AG08395 (cell line): ENCODE data around the gene C11orf91.
"Not testable (repeated sequence)": the region's sequence is repeated elsewhere in the genome, so short reads cannot be mapped to it uniquely, and the experiment has no call there.

Experiments
- DNase-seq: peaks from one replicate; pipeline ENCODE4 v3.0.0; 2012; ENCODE audit warnings: mixed read lengths, low spot score

C11orf91 gene

GRCh38 chr11:33721426-33721825 is 20.8 kb upstream of the C11orf91 start:
- peak; percentile 66 for DNase-seq

GRCh38 chr11:33719587-33719986 is 19.0 kb upstream of the C11orf91 start:
- DNase-seq: no peak

- DNase-seq: no peak
Observed at GRCh38 chr11:33718440-33718839, 17.8 kb upstream of the C11orf91 start.

- peak; percentile 48 for DNase-seq
Observed at GRCh38 chr11:33716243-33716642, 15.6 kb upstream of the C11orf91 start.

GRCh38 chr11:33713856-33714398 is 13.3 kb upstream of the C11orf91 start:
- no peak for DNase-seq

DNA sequence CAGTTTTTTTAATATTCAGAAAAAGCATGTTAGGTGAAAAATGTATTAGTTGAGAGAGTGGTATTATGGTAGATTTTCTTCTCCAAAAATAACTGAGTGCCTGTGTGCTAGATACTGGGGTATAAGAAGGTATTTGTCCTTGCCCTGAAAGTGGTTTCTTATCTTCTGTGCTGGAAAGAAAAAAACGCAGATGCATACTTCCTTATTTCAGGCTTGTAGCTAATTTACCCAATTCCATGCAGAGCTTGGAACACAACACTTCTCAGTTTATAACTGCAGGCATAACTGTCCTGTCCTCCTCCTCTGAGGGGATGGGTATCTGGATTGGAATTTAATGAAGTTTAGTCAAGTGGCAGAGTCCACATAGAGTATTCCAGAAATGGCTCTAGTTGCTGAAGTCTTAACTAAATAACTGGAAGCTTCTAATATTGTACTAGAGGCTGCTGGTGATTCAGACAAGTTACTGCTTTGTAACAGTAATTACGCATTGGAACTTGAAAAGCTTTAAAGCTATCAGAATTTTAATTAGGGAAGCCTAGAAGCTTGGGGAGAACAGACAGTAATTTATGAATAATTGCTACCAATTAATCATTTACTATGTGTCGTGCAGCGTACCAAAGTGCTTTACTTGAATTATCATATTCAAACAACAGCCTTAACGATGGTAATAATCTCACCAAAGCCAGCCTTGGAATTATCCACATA is 12.7 kb upstream of the C11orf91 start:
- no peak for DNase-seq

- no peak for DNase-seq
Observed at GRCh38 chr11:33712436-33712835, 11.8 kb upstream of the C11orf91 start.

DNA sequence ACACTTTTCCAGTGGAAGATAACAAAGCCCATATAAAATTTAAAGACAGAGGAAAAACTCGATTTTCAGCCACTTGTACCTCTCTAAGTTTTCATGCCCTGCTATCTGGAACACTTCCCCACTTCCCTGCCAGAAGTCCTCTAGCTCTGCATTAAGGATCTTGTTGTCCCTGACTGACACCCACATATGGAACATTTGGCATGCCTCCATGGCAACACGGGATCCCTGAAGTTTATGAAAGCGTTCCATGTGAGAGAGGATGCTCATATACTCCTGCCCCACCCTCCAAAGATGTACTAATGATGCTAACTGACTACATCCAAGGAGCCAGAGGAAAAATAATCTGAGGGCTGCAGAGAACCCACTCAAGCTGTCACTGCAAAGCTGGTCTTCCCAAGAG is 8.8 kb upstream of the C11orf91 start:
- no peak for DNase-seq

DNA sequence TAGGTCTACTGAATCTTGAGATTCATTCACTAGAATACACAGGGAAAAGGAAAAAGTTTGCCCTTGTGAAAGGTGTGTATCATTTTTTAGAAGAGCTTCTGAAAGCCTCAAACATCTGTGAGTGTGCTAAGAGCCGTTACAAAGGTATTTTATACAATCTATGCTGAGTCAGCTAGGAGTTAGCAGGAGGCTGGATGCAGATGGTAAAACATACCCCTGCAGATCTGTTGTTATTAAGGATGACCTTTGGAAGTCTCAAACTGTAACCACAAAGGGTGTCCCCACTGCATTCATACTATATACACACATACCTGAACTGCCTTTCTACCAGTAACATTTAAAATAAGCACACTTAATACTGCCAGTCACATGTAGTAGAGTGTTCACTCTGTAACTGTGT is 8.4 kb upstream of the C11orf91 start:
- DNase-seq: no peak

DNA sequence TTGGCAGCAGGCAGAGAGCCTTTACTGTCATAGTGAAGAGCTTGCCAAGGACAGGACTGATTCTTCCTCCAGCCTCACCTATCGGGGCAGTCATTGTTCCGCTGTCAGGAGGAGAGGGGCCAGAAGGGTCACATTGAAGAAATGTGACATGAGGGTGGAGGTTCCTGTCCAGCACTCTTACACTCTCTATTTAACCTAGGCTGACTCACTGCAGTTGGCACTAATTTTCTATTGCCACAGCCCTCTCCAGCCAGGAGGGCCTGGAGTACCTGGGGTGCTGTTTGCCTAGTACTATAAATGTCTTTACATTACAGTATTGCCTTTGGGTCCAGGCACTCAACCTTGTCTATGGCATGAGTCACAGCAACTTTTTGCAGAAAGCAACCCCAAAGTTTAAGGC is 7.2 kb upstream of the C11orf91 start:
- not testable (repeated sequence) for DNase-seq

- no peak for DNase-seq
Observed at GRCh38 chr11:33706966-33707365, 6.3 kb upstream of the C11orf91 start.

GRCh38 chr11:33706546-33706945 is 5.9 kb upstream of the C11orf91 start:
- no peak for DNase-seq

DNA sequence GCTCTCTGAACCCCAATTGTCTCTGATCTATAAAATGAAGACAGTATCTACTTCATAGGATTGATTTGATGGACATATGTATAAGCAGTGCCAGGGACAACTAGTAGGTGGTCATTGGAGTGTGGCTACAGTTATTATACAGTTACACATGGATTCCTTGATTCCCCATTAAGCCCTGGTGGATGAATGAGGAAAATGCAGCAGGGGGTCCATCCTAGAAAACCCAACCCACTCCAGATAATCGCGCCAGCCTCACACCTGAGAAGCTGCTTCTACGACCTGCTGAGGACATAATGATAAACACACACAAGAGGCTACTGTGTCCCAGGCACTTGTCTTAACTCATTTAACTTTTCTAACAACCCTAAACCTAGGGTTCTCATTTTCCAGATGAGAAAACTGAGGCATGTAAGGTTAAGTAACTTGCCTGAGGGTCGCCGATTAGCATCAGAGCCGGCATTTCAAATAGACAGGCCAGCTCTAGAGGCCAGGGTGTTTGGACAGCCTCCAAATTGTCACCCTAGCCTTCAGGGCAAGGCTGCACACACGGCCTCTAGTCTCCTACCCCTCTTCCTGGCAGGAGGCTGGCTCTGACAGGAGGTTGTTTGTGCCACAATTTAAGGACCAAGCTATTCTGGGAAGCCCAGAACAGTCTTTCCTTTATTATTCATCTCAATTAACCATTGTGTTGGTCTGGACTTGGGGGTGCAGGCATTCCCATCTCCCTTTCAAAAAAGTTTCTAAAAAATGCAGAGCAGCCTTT is 3.8 kb upstream of the C11orf91 start:
- no peak for DNase-seq

DNA sequence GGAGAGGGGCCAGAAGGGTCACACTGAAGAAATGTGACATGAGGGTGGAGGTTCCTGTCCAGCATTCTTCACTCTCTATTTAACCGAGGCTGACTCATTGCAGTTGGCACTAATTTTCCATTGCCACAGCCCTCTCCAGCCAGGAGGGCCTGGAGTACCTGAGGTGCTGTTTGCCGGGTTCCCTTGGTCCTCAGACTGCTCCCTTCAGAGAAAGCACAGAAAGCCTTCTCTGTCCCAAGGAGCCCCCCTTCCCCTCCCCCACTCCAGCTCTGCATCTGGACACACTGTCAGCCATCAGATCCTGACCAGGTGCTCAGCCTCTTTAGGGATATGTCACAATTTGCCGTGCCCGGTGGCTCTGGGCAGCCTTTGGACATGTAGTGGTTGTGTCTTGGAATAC is 3.2 kb upstream of the C11orf91 start:
- DNase-seq: no peak

- DNase-seq: no peak
Observed at GRCh38 chr11:33703234-33703633, 2.6 kb upstream of the C11orf91 start.

DNA sequence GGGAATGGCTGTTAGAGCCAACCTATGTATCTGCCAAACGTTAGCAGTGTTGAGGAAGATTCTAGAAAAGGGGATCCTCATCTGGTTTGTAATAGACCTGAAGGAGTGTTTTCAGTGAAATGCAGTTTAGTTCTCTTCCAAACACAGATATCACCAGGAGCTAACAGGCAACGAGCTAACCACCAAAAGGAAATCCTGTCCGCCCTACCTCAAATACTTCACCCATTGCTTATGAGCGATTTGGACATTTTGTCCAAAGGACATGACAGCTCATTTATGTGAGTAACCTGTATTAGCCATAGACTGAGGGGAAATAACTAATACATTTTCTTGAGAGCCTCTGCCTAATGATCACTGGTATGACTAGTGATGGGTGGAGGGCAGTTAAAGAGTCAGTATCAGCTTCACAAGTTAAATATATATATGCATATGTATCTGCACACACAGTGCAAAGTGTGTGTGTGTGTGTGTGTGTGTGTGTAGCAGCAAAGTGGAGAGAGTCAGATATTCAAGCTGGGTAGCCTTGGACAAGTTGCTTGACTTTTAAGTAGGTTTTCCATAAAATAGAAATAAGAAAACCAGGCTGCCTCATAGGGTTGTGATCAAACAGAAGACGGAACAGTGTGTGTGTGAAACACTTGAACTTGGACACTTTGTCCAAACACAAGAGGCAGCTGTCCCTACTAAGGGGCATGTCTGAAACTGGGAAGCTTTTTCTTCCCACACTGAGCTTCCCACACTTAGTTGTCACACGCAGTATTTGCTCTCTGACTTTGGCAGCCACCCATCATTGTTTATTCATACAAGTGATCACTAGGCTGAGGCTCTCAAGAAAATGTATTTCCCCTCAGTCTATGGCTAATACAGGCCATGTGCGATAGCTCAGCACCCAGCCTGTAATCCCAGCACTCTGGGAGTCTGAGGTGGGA is 940 bp upstream of the C11orf91 start:
- DNase-seq: peak; percentile 37

DNA sequence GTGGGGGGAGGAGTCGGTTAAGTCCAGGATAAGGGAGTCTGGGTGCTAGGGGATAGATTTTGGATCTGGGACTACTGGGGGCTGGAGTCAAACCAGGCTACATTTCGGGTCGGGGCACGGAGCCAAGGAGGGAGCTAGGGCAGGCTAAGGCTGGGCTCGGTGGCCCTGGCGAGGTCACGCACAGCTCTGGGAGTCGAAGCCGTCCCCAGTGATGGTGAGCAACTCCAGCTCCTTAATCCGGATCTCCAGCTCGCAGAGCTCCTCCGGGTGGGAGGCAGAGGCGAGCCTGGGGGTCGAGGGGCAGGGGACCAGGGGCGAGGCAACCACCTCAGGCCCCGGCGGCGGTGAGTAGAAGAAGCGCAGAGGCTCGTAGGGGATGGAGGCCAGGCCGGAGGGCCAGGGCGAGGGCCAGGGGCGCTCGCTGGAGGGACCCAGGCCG is 544 bp downstream of the C11orf91 start:
- DNase-seq: no peak

GRCh38 chr11:33699515-33700062 is 1.0 kb downstream of the C11orf91 start:
- DNase-seq: no peak

DNA sequence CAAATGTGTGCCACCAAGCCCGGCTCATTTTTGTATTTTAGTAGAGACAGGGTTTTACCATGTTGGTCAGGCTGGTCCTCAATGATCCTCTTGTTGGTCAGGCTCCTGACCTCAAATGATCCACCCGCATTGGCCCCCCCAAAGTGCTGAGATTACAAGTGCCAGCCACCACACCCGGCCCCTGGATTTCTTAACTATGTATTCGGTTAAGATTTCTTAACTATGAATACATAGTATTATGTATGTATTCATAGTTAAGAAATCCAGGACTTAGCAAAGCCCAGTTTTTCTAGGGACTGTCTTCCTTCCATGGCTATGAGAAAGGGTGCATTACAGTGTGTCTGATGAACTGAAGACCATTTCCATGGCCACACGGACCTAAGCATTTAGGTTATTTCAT is 1.7 kb downstream of the C11orf91 start:
- DNase-seq: no peak

DNA sequence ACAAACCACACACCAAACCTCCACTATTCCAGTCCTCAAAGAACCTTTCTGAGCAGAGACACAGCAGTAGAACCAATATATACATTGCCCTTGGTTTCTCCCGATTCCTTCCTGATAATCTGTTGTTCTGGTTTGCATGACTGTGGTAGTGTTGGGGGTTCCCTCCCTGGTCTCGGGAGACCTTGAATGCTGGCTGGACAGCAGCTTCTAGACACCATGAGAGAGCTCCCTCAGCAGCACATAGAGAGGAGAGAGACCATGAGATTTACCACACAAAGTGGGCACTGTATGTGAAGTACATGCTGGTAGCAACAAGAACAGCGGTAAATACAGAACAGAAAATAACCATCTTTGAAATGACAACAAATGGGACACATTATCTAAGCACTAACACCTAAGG is 2.6 kb downstream of the C11orf91 start:
- no peak for DNase-seq

DNA sequence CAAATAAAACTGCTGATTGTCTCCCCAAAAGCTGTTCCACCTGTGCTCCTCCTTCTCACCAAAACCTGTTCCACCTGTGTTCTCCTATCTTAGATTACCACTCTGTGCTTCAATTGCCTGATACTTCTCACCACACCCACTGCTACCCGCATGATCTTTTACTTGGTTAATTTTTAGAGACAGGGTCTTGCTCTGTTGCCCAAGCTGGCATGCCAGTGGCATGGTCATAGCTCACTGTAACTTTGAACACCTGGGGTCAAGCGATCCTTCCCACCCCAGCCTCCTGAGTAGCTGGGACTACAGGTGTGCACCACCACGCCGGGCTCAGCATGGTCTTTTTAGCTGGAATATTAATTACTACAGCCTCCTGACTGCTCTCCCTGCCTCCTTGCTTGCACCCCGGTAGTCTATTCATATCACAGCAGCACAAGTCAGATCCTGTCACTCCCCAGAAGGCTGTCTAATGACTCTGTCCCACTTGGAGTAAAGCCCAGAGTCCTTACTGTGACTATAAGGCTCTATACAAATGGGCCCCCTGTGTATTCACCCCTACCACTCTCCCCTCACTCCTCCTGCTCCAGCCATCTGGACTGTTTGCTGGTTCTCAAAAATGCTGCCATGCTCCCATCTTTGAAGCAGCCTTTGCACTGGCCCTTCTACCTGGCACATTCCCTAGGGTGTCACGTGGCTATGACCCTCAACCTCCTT is 3.5 kb downstream of the C11orf91 start:
- no peak for DNase-seq
